Posterior vena cava (tissue), 2 donors: Measurements from ENCODE around the gene LHFPL4. TPM values are rescaled to one million over a fixed set of nuclear protein-coding genes. Genes with fewer than 3 reads are reported as not detected.
"Not testable (repeated sequence)": the region's sequence is repeated elsewhere in the genome, so short reads cannot be mapped to it uniquely, and the experiment has no call there.

ENCODE experiments used
- DNase-seq: peaks from one replicate; pipeline ENCODE4 v3.0.0-alpha.2; 2020; ENCODE audit warnings: low spot score
- intact Hi-C, 2 donors: fragments of 100-400 bp; cut with DNase I; formaldehyde crosslinking; loops; one replicate each; pipeline versions ENCODE4 v1.14.1 to v1.14.2; 2022 to 2023
- total RNA-seq, 2 donors: library from RNA; stranded (reverse); fragmentation: NEBNext Ultra II Directional; extraction: Animal tissue kit (Norgen Biotek cat#: 25700); gene quantifications; one replicate each; pipeline ENCODE4 v1.2.1, GENCODE V29; 2021
- donor health status: DM: yes; HTN: yes; CAD: no.
- donor health status: DM: yes; HTN: yes; CAD: no.

LHFPL4 gene
- total RNA-seq, 2 donors from 2014 or later = not detected

DNA sequence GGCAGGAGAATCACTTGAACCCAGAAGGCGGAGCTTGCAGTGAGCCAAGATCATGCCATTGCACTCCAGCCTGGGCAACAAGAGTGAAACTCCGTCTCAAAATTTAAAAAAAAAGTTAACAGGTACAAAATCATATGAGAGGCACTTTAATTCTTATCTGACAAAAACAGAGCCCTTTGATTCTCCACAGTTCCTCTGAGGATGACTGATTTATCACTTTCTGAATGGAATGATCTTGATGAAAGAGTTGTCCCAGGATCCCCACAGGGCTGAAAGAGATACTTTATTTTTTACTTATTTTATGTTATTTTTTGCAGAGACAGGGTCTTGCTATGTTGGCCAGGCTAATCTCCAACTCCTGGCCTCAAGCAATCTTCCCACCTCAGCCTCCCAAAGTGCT, 4.0 kb downstream of the LHFPL4 start:
- intact Hi-C loops = no loop called here
- DNase-seq = no peak

DNA sequence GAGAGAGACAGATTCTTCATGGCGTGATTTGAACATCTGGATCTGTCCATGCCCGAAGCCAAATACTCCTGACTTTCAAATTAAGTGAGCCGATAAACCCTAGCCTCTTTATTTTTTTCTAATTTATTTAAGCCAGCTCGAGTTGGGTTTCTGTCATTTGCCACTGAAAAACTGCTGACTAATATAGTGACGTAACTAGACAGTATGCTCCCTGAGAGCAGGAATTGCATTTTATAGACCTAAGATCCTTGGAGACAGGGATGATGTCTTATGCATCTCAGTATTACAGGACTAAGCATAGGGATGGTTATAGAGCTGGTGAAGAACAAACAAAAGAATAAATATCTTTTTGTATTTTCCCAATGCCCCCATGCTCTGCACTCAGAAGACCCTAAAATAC, 4.6 kb downstream of the LHFPL4 start:
- intact Hi-C loops = no loop called here
- no peak for DNase-seq

- intact Hi-C loops = no loop called here
- no peak for DNase-seq
Observed at GRCh38 chr3:9542182-9542581, 11.4 kb downstream of the LHFPL4 start.

GRCh38 chr3:9536212-9536611, 17.4 kb downstream of the LHFPL4 start:
- intact Hi-C loops = no loop called here
- DNase-seq = no peak

DNA sequence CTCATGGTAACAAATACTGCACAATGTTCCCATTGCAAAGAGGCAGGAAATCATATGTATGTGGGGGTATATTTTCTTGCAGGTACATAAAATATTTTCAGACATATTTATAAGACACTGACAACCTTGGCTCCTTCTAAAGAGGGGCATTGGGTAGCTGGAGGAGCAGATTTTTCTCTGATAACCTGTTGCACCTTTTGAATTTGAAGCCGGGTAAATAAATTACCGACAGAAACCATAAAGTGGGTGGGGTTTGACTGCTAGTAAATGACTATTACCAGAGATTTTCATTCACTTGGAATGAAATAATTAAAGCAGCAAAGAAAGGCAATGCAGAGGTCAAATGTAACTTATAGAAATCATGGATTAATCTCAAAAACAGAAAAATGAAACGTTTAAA, 19.2 kb downstream of the LHFPL4 start:
- intact Hi-C loops = no loop called here
- no peak for DNase-seq

DNA sequence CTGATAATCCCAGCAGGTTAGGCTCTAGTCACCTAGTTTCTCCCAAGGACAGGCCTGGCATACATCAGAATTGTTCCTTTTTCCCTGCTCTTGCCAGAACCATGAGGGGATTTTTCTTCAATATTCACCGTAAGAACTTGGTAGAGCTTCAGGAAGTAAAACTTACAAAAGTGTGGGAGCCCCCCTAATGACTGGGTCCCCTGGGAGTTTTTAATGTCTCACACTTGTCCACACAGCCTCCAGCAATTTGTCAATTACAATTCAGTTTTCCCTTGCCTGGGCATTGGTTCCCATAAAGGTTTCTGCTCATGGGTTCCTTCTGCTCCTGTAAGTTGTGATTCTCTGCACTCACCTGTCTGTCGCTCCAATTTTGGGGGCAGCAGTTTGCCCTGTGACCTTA, 28.5 kb downstream of the LHFPL4 start:
- no peak for DNase-seq
- intact Hi-C loops = no loop called here

DNA sequence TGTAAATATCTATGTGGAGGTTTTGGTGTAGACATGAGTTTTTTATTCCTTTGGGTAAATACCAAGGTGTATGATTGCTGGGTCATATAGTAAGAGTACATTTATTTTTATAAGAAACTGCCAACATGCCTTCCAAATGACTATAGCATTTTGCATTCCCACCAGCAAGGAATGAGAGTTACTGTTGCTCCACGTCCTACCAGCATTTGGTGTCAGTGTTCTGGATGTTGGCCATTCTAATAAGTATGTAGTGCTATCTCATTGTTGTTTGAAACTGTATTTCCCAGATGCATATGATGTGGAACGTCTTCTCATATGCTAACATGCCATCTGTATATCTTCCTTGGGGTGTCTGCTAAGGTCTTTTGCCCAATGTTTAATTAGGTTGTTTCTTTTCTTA, 38.7 kb downstream of the LHFPL4 start:
- intact Hi-C loops = no loop called here

GRCh38 chr3:9514306-9514705, 39.3 kb downstream of the LHFPL4 start:
- DNase-seq = no peak
- intact Hi-C loops = no loop called here

More for the DNA sequence above, 38.7 kb downstream of the LHFPL4 start:
- no peak for DNase-seq

GRCh38 chr3:9512456-9513045, 41.1 kb downstream of the LHFPL4 start:
- intact Hi-C loops = no loop called here
- DNase-seq = no peak

DNA sequence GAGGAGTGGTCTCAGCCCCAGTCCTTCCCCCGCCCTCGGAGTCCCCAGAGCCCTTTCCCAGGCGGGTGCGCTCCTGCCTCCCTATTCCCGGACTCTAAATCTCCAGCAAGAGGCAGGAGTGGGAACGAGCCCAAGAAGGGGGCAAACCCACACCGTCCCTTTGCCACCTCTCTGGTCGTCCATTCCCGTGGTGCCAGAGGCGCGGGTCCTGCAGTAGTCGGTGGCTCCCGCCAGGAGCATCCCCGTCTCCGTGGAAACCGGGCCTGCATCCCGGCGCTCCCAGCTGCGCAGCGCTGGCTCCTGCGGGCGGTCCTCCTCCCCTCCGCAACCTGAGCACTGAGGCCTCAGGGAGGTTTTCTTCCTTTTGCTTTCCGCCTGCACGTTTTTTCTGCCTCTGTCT, 44.8 kb downstream of the LHFPL4 start:
- intact Hi-C loops = no loop called here
- DNase-seq = no peak

DNA sequence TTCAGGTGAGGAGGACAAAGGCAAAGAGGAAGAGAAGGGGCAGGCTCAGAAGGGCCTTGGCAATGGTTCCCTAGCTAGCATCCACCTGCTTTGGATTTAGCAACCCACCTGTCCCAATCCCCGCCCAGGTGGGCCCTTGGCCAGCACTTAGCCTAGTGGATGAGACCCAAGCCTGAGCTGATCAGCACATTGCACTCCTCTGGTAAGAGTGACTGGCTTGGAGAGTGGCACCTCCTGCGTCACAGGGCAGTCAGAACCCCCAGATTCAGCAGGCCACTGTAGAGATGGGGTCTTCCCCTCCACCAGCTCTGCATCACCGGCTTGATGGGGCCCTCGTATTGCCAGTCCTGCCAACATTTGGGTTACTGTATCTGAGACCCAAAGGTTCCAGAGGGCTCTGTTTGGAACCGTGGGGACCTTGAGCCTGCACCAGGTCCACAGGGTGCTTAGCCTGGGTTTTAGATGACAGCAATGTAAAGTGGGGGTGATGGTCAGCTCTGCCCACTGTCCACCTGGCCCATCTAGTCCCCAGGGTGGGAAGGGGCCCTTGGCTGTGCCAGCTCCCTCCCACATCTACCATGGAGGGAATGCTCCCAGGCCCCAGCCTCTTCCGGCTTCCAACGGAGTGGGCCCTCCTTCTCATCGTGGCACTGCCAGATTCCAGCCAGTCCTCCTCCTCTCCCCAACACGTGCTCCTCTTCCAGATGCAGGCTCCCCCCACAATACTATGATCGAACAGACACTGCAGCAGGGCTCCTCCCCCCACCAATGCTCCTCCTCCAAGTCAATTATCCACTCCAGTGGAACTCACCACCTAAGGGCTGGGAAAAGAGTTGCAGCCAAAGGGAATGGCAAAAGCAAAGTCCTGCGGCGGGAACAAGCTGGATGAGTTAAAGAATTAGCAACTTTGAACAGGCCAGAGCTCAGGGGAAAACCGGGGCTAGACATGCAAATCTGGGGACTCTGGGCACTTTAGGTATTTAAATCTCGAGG, 45.7 kb downstream of the LHFPL4 start:
- intact Hi-C loops = no loop called here

DNA sequence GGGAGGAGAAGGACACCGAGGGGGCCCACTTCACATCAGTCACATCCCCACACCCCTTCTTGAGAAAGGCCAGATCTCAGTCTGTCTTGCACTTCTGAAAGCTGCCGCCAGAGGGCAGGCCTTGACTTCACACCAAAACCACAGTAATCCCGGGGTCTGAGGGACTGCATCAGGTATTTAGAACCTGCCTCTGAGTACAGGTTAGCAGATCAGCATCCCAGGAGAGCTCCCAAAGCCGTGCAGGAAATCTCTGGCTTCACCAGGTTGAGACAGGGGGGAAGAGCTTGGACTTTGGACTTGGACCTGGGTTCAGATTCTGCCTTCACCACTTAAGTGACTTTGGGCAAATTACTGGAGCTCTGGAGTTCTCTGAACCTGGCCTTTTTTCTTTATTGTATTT, 50.3 kb downstream of the LHFPL4 start:
- intact Hi-C loops = no loop called here

More for the DNA sequence above, 45.7 kb downstream of the LHFPL4 start:
- peak; percentile 51 for DNase-seq

GRCh38 chr3:9501226-9501625, 52.4 kb downstream of the LHFPL4 start:
- intact Hi-C loops = no loop called here
- DNase-seq = no peak

More for the DNA sequence above, 50.3 kb downstream of the LHFPL4 start:
- no peak for DNase-seq

DNA sequence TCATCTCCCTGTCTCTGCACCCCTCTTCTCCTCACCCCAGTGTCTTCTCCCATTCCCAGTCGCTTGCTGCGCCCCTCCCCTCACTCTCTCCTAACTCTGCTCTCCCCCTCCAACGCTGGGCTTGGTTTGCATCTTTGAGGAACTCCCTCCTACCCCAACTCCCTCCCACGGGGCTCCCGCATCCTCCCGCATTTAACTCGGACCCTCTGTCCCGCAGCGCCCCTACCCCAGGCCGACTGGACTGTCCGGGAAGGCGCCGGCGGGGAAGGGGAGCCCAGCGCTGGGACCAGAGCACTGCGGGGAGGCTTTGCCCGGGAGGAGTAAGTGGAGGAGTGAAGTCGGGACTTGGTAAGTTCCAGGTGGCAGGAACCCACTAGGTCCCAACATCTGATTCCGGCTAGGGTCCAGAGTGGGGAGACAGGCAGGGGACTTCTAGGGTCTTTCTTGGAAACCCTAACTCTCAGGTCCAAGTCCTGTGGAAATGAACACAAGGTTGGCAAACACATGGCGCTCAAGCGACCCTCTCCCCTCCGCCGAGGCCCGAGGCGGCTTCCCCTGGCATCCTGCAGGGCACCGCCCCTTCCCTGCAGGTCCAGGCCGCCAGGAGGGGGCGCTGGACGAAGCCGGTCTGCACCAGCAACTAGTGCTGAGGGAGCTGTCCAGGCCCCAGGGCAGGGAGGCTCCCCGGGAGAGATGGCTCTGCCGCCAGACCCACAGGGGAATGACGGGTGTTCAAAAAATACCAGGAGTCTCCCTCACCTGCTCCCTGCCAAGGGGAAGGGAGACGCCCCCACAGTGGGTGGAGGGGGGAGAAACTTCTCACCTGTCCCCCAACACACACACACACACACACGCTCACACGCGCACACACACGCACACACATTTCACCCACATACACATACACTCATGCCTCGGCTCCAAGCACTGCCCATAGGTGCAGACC, 53.2 kb downstream of the LHFPL4 start:
- DNase-seq = peak; percentile 86
- intact Hi-C loops = no loop called here

DNA sequence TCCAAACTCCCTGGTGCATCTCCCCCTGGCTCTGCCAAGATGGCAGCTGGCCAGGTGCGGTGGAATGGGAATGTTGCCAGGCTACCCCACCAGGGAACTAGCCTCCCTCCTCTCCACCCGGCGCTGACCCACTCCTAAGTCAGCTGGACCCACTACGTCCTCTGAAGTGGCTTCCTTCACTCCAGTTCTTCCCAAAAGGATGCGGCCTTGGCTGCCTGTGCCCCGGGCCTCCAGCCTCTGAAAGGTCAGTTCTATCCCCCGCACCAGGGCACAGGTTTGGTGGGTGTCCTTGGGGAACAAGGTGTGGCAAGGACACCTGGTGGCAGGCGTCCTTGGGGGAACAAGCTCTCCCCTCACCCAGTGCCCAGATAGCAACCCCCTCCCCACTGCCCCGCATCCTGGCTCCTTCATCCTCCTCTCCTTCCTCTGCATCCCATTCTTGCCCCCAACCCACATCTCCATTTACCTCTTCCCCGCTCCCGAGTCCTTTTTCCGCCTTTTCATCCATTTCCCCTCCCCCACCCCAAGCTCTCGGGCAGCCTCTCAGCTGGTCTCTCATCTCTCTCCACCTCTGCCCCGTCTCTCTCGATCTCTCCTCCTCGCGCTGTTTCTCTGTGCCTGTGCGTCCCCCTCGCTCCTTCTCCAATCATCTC, 54.0 kb downstream of the LHFPL4 start:
- intact Hi-C loops = no loop called here
- DNase-seq = no peak

DNA sequence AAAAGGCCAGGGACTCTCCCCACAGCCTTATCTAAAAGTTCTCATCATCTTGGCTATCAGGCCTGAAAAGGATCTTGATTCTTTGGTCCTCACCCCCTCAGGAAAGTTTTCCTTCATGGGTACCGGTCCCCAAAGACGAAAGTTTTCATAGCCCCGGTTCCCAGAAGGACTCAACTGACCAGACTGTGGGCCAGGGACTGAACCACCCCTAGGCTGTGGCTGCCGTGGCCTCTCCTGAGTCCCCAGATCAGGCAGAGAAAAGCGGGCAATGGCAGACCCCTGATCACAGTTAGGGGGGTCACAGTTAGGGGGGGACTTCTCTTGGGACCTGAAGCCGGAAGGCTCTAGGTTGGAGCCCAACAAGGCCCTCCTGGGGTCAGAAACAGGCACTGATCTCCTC, 54.8 kb downstream of the LHFPL4 start:
- DNase-seq = no peak
- intact Hi-C loops = no loop called here

DNA sequence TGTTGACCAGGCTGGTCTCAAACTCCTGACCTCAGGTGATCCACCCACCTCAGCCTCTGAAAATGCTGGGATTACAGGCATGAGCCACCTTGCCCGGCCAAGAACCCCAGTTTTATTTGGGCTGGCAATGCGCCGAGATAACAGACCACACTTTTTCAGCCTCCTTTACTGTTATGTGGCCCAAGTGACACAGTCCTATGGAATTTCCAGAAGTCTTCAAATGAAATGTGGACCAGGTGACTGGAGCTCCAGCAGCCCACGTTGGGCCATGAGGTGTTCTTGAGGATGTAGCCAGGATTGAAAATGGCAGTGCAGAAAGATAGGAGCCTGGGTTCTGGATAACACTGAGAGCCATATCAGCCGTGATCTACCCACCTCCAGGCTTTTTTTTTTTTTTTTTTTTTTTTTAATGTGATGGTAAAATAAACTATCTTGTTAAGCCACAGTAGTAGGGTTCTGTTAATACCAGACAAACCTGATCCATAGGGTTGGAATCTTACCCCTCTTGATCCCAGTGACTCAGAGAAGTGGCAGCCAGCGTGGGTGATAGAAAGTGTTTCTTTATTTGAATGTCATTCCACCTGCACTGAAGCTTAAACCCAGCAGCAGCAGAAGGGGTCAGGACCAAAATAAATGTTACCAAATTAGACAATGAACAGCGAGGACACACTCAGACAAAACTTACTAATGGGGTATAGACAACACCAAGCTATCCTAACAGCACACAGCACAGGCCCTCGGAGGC, 55.6 kb downstream of the LHFPL4 start:
- intact Hi-C loops = no loop called here
- DNase-seq = no peak

DNA sequence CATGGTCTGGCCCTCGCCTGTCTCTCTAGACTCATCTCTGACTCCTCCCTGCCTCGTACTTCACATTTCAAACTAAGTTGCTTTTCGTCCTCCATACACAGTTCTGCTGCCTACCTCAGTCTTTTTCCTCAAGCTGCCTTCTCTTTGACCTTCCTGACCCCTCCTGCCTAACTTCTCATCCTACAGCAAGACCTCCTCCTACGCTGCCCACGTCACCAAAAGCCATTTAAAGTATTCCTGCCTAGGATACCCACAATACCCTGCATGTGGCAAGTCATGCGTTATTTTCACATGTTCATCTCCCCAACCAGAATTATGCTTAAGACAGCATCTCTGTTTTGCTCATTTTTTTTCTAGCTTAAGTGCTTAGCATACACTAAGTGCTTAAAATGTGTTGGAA, 56.7 kb downstream of the LHFPL4 start:
- intact Hi-C loops = no loop called here
- DNase-seq = no peak

DNA sequence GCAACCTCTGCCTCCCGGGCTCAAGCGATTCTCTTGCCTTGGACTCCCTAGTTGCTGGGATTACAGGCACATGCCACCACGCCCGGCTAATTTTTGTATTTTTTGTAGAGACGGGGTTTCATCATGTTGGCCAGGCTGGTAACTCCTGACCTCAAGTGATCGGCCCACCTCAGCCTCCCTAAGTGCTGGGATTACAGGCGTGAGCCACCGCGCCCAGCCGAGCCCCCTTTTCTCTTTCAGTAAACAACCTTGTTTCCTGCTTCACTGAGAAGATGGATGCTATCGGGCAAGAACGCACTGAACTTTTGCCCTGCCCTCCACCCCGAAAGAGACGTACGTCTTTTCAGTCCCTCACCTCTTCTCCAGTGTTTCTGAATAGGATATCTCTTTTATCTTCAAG, 59.6 kb downstream of the LHFPL4 start:
- peak; percentile 54 for DNase-seq
- intact Hi-C loops = not testable (repeated sequence)
